GM21717 (cell line): ENCODE measurements around the gene ZNF281.

ENCODE experiments used
- ATAC-seq: cut with Tn5 transposase; IDR thresholded peaks from one replicate; pipeline ENCODE4 v1.9.1; 2021; ENCODE audit warnings: mild to moderate bottlenecking, moderate library complexity; ENCODE audit not compliant: unreplicated experiment

The ZNF281 gene

GRCh38 chr1:200392625-200393185 is 17.1 kb downstream of the ZNF281 start:
- ATAC-seq = no peak

- no peak for ATAC-seq
Observed at GRCh38 chr1:200391747-200392146, 18.1 kb downstream of the ZNF281 start.

- ATAC-seq = no peak
Observed at GRCh38 chr1:200388791-200389190, 21.0 kb downstream of the ZNF281 start.

- ATAC-seq = no peak
Observed at GRCh38 chr1:200386416-200386815, 23.4 kb downstream of the ZNF281 start.

DNA sequence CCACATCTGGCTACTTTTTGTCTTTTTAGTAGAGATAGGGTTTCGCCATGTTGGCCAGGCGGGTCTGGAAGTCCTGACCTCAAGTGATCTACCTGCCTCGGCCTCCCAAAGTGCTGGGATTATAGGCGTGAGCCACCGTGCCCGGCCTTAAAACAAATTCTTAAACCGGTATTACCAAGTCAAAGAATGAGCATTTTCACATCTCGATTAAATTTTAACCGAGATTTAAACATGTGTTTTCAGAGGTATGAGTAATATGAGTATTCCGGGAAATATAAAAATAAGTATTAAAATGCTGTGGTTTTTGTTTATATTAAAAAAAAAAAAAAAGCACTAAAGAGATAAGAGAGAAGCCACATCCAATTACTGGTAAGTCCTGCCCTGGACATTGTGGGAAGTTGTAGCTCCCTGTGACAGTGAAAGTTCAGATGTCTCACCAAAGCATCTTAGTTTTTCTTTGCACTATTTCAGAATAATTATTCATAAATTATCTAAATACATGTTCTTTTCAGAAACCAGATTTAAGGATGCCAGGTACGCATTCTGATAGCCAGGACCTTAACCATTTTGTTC is 24.9 kb downstream of the ZNF281 start:
- no peak for ATAC-seq

- ATAC-seq = no peak
Observed at GRCh38 chr1:200381256-200381984, 28.4 kb downstream of the ZNF281 start.

DNA sequence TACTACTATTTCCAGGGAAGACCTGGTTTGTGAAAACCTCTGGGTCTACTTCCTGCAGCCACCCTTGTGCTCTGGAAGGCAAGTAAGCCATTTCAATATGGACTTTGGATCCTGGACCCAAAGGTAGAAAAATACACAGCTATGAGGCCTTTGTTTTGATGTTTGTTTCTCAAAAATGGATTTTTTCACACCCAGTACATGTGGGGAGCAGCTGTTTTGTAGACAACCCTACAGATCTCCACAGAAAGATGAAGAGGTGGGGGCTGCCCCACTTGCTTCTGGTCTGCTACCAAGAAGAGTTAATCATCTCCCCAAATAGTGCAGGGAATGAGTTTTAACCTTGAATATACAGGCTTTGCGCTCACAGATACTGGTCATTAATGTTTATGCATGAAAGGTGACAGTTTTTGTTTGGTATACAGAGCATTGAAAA is 29.2 kb downstream of the ZNF281 start:
- peak; percentile 75 for ATAC-seq

DNA sequence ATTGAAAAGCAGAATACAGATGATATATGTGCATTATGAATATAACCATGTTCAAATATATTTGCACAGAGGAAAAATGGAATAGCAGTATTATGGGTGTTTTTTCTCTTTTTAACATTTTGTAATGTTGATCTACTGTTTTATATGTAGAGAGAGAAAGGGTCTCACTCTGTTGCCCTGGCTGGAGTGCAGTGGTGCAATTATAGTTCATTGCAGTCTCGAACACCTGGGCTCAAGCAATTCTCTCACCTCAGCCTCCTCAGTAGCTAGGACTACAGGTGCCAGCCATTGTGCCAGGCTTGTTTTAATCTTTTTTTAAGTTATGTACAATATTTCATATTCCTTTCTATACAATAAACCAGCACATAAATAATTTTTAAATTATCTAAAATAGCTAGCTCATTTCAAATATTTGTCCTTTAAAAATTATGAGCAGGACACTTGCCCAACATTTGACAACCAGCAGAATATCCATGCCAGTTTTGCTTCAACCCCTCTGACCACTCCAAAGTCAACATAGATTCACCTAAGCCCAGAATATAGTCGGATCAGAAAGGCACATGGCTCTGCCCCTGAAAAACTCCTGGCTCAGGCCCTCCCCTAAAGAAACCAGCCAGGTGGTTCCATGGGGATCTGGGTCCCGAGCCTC is 29.8 kb downstream of the ZNF281 start:
- ATAC-seq = no peak

GRCh38 chr1:200379432-200379757 is 30.4 kb downstream of the ZNF281 start:
- ATAC-seq = no peak

- no peak for ATAC-seq
Observed at GRCh38 chr1:200378096-200378495, 31.7 kb downstream of the ZNF281 start.

DNA sequence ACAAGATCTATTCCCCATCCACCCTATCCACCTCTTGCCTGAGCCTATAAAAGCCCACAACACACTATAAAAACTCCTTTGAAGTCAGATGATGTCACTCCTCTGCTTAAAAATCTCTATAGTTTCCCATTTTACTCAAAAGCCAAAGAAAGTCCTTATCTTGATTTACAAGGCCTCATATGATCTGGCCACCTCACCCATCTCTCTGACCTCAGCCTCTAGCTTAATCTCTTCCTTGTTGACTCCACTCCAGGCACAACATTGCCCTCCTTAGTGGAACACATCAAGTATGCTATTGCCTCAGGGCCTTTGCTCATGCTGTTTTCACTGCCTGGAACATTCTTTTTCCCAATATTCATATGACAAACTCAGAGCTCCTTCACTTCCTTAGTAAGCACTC is 33.3 kb downstream of the ZNF281 start:
- no peak for ATAC-seq

GRCh38 chr1:200374569-200375295 is 35.1 kb downstream of the ZNF281 start:
- ATAC-seq = no peak

DNA sequence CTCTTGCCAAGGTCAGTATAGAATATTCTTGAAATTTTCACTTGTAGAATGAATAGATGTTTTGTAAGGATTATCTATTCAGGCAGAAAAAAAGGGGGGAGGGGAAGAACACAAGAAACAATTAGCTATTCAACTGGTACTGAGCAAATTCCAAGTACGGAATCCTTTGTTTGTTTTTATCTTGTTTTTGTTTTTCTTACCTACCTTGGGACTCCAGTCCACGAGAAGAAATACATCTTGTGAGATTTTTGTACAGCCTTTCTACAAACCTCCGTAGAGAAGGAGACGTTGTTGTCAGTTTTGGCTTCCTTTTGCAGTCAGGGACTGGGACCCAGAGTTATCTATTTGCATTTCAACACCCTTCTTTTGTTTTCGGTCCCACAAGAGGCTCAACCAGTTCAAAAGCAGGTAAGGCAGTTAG is 36.0 kb downstream of the ZNF281 start:
- ATAC-seq = no peak

DNA sequence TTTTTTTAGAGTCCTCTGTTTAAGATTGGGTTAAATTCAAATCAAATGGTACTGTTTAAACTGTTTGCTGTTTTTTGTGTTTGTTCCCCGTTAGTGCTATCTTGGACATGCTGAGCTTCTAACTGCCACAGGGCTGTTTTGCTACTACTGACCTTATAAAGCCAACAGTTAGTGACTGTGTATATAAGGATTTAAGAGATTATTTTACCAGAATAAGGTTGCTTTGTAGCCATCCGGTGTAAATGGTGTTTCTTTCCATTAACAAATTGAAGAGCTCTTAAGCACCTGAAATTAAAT is 37.0 kb downstream of the ZNF281 start:
- no peak for ATAC-seq

- no peak for ATAC-seq
Observed at GRCh38 chr1:200372095-200372884, 37.5 kb downstream of the ZNF281 start.

DNA sequence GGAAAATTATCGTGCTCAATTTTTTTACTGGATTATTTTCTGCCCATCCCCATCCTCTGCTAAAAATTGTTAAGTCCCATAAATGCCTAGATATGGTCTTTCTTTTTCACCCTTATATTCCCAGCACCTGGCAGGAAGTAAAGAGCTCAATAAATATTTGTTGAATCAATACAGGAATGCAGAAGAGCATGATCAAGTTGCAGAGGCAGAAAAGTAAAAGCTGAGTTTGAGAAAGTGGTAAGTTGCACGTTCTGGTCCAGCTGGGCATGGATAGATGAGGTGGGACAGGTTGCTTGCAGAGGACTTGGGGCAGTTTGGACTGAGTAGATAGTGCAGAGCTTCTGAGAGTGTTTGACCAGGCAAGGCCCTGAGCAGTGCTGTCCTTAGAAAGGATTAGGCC is 40.1 kb downstream of the ZNF281 start:
- no peak for ATAC-seq

DNA sequence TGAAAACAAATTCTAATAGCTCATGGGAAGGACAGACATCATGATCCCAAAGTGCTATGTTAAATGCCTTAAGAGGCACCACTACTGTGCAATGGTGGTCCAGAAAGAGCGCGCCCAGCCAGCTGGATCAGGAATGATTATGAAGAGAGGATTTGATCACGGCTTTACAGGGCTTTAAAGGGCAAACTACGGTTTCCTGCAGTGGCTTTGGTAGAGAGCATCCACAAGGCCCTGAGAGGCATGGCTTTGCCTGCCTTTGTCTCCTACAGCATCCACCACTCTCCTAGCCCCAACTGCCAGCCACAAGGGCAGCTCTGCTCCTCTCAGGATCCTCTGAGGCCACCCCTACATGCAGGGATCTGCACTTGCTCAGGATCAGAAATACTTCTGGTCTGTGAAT is 40.7 kb downstream of the ZNF281 start:
- no peak for ATAC-seq

GRCh38 chr1:200368556-200368955 is 41.3 kb downstream of the ZNF281 start:
- no peak for ATAC-seq

DNA sequence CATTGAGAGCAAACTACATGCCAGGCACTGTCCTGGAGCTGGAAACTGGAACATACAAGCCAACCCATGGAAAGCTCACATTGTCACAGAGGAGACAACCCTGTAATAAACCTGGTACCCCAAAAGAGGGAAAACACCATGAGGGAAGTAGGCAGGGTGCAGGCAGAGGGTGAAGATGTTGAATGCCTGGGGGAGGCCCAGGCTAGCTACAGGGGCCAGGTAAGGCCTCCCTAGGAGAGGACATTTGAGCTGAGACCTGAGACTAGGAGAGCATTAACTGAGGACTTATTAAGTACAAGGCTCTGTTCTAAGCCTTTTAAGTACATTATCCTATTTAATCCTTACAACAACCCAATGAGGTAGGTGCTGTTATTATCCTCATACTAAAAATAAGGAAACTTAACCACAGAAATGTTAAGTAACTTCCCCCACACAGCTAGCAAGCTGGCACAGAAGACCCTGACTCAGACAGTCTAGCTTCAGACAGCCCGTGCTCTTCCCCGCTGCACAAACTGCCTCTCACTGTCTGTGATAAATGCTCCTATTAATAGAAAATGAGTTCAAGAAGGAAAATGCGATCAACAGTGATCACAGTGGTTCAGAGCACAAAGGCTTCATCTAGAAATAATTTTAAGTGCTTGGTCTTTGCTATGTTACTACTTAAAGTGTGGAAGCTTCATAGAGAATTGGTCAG is 41.8 kb downstream of the ZNF281 start:
- no peak for ATAC-seq

DNA sequence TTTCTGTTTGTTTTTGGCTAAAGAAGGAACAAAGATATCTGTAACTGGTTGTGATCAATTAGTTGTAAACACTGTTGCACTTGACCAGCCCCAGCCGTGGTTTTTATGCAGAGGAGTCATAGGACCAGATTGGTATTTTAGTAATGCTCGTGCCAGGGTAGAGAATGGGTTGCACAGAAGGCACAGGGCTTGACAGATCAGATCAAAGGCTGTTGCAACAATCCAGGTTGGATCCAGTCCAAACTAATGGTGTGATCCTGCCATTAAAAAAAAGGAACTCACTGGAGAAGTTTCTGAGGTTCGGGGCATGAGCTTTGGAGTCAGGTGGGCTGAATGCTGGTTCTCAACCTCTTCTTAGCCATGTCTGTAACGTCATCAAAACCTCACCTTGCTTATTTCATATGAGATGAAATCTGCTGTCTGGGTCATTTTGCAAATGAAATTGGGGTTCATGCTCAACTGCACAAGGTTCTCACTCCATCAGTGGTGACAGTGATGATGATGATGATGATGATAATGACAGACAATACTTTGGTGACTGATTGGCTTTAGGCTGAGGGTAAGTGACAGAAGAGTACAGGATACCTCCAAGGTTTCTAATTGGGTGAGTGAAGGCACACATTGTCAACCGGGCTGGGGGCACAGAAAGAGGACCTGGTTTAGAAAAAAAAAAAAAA is 43.1 kb downstream of the ZNF281 start:
- no peak for ATAC-seq
